ENCODE results near the gene KICS2. TPM values are rescaled to one million over a fixed set of nuclear protein-coding genes. Genes with fewer than 3 reads are reported as not detected.
A peak's percentile ranks its signal among the peaks of the same experiment; 100 is the strongest.

KICS2 gene
- total and polyA plus RNA-seq, 9 of the 15 experiments (the other 6 are each of a cell fraction or from before 2014, with no cell fraction given) = 2.3 to 6.4 (median 5.5) TPM

GRCh38 chr12:64255249-64255648, 33.2 kb upstream of the KICS2 start (continued):
- TF ChIP-seq, protein P1, sequence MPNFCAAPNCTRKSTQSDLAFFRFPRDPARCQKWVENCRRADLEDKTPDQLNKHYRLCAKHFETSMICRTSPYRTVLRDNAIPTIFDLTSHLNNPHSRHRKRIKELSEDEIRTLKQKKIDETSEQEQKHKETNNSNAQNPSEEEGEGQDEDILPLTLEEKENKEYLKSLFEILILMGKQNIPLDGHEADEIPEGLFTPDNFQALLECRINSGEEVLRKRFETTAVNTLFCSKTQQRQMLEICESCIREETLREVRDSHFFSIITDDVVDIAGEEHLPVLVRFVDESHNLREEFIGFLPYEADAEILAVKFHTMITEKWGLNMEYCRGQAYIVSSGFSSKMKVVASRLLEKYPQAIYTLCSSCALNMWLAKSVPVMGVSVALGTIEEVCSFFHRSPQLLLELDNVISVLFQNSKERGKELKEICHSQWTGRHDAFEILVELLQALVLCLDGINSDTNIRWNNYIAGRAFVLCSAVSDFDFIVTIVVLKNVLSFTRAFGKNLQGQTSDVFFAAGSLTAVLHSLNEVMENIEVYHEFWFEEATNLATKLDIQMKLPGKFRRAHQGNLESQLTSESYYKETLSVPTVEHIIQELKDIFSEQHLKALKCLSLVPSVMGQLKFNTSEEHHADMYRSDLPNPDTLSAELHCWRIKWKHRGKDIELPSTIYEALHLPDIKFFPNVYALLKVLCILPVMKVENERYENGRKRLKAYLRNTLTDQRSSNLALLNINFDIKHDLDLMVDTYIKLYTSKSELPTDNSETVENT (CRISPR knock-in tag; IDR thresholded peaks at IDR 0.05) = no peak
- no peak for TF ChIP-seq DEAF1 (CRISPR knock-in tag; IDR thresholded peaks at IDR 0.05)
- TF ChIP-seq MEIS2 (IDR thresholded peaks at IDR 0.05; ENCODE audit: partially characterized antibody) = peak; percentile 25
- no peak for TF ChIP-seq HMGN3 (IDR thresholded peaks at IDR 0.05; ENCODE audit: borderline replicate concordance, extremely low read depth, insufficient read length, low read depth, low read length)
- TF ChIP-seq, protein P2, sequence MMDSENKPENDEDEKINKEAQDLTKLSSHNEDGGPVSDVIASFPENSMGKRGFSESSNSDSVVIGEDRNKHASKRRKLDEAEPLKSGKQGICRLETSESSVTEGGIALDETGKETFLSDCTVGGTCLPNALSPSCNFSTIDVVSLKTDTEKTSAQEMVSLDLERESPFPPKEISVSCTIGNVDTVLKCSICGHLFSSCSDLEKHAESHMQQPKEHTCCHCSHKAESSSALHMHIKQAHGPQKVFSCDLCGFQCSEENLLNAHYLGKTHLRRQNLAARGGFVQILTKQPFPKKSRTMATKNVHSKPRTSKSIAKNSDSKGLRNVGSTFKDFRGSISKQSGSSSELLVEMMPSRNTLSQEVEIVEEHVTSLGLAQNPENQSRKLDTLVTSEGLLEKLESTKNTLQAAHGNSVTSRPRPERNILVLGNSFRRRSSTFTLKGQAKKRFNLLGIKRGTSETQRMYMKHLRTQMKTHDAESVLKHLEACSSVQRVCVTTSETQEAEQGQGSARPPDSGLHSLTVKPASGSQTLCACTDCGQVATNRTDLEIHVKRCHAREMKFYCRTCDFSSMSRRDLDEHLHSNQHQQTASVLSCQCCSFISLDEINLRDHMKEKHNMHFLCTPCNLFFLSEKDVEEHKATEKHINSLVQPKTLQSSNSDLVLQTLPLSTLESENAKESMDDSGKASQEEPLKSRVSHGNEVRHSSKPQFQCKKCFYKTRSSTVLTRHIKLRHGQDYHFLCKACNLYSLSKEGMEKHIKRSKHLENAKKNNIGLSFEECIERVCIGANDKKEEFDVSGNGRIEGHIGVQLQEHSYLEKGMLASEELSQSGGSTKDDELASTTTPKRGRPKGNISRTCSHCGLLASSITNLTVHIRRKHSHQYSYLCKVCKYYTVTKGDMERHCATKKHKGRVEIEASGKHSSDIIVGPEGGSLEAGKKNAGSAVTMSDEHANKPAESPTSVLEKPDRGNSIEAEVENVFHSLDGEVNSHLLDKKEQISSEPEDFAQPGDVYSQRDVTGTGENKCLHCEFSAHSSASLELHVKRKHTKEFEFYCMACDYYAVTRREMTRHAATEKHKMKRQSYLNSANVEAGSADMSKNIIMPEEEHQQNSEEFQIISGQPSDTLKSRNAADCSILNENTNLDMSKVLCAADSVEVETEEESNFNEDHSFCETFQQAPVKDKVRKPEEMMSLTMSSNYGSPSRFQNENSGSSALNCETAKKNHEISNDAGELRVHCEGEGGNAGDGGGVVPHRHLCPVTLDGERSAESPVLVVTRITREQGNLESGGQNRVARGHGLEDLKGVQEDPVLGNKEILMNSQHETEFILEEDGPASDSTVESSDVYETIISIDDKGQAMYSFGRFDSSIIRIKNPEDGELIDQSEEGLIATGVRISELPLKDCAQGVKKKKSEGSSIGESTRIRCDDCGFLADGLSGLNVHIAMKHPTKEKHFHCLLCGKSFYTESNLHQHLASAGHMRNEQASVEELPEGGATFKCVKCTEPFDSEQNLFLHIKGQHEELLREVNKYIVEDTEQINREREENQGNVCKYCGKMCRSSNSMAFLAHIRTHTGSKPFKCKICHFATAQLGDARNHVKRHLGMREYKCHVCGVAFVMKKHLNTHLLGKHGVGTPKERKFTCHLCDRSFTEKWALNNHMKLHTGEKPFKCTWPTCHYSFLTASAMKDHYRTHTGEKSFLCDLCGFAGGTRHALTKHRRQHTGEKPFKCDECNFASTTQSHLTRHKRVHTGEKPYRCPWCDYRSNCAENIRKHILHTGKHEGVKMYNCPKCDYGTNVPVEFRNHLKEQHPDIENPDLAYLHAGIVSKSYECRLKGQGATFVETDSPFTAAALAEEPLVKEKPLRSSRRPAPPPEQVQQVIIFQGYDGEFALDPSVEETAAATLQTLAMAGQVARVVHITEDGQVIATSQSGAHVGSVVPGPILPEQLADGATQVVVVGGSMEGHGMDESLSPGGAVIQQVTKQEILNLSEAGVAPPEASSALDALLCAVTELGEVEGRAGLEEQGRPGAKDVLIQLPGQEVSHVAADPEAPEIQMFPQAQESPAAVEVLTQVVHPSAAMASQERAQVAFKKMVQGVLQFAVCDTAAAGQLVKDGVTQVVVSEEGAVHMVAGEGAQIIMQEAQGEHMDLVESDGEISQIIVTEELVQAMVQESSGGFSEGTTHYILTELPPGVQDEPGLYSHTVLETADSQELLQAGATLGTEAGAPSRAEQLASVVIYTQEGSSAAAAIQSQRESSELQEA (IDR thresholded peaks at IDR 0.05; ENCODE audit: low read depth) = no peak
- TF ChIP-seq NFE2 (IDR thresholded peaks at IDR 0.05; ENCODE audit: low read depth) = peak; percentile 54; the same call in 1 of the 2 replicates
- no peak for TF ChIP-seq RUNX1 (IDR thresholded peaks at IDR 0.05; ENCODE audit: low read depth)
- peak; percentile 17; the same call in 1 of the 2 replicates for TF ChIP-seq MAFF (IDR thresholded peaks at IDR 0.05; ENCODE audit: low read length)
- no peak for TF ChIP-seq NR4A1 (CRISPR knock-in tag; IDR thresholded peaks at IDR 0.05)
- TF ChIP-seq NR4A1 (tag; IDR thresholded peaks at IDR 0.05) = no peak
- TF ChIP-seq, protein P3, sequence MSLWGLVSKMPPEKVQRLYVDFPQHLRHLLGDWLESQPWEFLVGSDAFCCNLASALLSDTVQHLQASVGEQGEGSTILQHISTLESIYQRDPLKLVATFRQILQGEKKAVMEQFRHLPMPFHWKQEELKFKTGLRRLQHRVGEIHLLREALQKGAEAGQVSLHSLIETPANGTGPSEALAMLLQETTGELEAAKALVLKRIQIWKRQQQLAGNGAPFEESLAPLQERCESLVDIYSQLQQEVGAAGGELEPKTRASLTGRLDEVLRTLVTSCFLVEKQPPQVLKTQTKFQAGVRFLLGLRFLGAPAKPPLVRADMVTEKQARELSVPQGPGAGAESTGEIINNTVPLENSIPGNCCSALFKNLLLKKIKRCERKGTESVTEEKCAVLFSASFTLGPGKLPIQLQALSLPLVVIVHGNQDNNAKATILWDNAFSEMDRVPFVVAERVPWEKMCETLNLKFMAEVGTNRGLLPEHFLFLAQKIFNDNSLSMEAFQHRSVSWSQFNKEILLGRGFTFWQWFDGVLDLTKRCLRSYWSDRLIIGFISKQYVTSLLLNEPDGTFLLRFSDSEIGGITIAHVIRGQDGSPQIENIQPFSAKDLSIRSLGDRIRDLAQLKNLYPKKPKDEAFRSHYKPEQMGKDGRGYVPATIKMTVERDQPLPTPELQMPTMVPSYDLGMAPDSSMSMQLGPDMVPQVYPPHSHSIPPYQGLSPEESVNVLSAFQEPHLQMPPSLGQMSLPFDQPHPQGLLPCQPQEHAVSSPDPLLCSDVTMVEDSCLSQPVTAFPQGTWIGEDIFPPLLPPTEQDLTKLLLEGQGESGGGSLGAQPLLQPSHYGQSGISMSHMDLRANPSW (CRISPR knock-in tag; IDR thresholded peaks at IDR 0.05) = no peak
- TF ChIP-seq, protein P4, sequence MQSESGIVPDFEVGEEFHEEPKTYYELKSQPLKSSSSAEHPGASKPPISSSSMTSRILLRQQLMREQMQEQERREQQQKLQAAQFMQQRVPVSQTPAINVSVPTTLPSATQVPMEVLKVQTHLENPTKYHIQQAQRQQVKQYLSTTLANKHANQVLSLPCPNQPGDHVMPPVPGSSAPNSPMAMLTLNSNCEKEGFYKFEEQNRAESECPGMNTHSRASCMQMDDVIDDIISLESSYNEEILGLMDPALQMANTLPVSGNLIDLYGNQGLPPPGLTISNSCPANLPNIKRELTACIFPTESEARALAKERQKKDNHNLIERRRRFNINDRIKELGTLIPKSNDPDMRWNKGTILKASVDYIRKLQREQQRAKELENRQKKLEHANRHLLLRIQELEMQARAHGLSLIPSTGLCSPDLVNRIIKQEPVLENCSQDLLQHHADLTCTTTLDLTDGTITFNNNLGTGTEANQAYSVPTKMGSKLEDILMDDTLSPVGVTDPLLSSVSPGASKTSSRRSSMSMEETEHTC (IDR thresholded peaks at IDR 0.05) = no peak

Measured in K562 (cell line).